Breast epithelium (tissue), 4 donors: ENCODE data around the gene CPSF4L. TPM values are rescaled to one million over a fixed set of nuclear protein-coding genes. Genes with fewer than 3 reads are reported as not detected.

ENCODE experiments used
- DNase-seq, 2 donors: peaks; one replicate each; pipeline ENCODE4 v3.0.0-alpha.2; 2019; ENCODE audit warnings: low spot score in 2 of 2
- H3K27ac ChIP-seq, 2 donors: fragments of 200-600 bp; sonication (generic) in 1 of 2; one replicate each; pipeline ENCODE4 v1.5.1; 2016 to 2019; ENCODE audit warnings: mild to moderate bottlenecking in 1 of 2
- H3K27me3 ChIP-seq, 2 donors: fragments of 200-600 bp; sonication (generic) in 1 of 2; one replicate each; pipeline versions ENCODE4 v1.5.1 to v1.6.0; 2017 to 2019; ENCODE audit warnings: control low read depth in 1 of 2, mild to moderate bottlenecking in 1 of 2
- H3K36me3 ChIP-seq: fragments of 200-600 bp; one replicate; pipeline ENCODE4 v1.5.1; 2019
- H3K4me1 ChIP-seq, 2 donors: fragments of 200-600 bp; sonication (generic); one replicate each; pipeline ENCODE4 v1.5.1; 2016 to 2019; ENCODE audit warnings: control low read depth in 1 of 2
- H3K4me3 ChIP-seq, 3 donors: fragments of 200-600 bp; sonication (generic); 1 replicate in 2 of 3; 2 replicates in 1 of 3; pipeline ENCODE4 v1.5.1; 2016 to 2019; ENCODE audit warnings: mild to moderate bottlenecking in 3 of 3, moderate library complexity in 2 of 3
- H3K9me3 ChIP-seq, 2 donors: fragments of 200-600 bp; sonication (generic) in 1 of 2; one replicate each; pipeline ENCODE4 v1.5.1; 2016 to 2019; ENCODE audit warnings: control low read depth in 1 of 2
- POLR2A ChIP-seq: fragments of 450-650 bp; IDR thresholded peaks from one replicate; pipeline ENCODE4 v1.6.1; 2016; ENCODE audit warnings: antibody characterized with exemption, mild to moderate bottlenecking, moderate library complexity
- POLR2AphosphoS5 ChIP-seq, 3 donors: sonication (generic); formaldehyde crosslinking; IDR thresholded peaks; one replicate each; pipeline ENCODE4 v1.6.1; 2017; ENCODE audit warnings: antibody characterized with exemption in 3 of 3
- intact Hi-C: fragments of 100-400 bp; cut with DNase I; formaldehyde crosslinking; loops from one replicate; pipeline ENCODE4 v1.15.1; 2023; ENCODE audit warnings: low total_unique reads
- total RNA-seq, 3 donors: library from RNA; depleted of rRNA; stranded (reverse); fragments of >200 nt; gene quantifications; one replicate each; pipeline ENCODE4 v1.1.0, GENCODE V29; 2016
- TF ChIP-seq, protein P1 (sequence below), 3 donors: fragments of 450-650 bp; IDR thresholded peaks; one replicate each; pipeline ENCODE4 v1.5.1; 2016 to 2017; ENCODE audit warnings: antibody characterized with exemption in 3 of 3, mild to moderate bottlenecking in 3 of 3, moderate library complexity in 3 of 3

Gene CPSF4L
- total RNA-seq, 3 donors from 2014 or later: 0.29 TPM; not detected in 2

DNA sequence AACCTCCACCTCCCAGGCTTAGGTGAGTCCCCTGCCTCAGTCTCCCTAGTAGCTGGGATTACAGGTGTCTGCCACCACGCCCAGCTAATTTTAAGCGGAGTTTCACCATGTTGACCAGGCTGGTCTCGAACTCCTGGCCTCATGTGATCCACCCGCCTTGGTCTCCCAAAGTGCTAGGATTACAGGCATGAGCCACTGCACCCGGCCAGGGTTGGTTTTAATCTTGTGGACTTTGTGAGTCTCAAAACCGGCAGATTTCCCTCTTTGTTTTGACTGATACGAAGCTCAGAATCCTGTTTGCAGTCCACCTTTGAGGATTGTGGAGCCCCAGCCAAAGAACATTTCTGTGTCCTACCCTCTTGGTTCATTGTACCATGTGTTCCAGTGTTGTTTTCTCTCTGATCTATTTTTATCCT, 16.4 kb upstream of the CPSF4L start:
- peaks cover 8 to 10% of the 10 kb centered on the region in 2 donors for H3K4me1 ChIP-seq
- no peak overlapping the region for H3K4me3 ChIP-seq
- no peak for DNase-seq
- H3K27me3 ChIP-seq: no peaks in the 10 kb centered on the region
- H3K9me3 ChIP-seq: no peaks in the 10 kb centered on the region
- peak overlapping the region; percentile 78 to 88 for H3K27ac ChIP-seq
- no peaks in the 10 kb centered on the region for H3K36me3 ChIP-seq
- intact Hi-C loops: no loop called here
- TF ChIP-seq POLR2A: no peak
- no peak for TF ChIP-seq POLR2AphosphoS5 (IDR thresholded peaks at IDR 0.05)
- TF ChIP-seq, protein P1, sequence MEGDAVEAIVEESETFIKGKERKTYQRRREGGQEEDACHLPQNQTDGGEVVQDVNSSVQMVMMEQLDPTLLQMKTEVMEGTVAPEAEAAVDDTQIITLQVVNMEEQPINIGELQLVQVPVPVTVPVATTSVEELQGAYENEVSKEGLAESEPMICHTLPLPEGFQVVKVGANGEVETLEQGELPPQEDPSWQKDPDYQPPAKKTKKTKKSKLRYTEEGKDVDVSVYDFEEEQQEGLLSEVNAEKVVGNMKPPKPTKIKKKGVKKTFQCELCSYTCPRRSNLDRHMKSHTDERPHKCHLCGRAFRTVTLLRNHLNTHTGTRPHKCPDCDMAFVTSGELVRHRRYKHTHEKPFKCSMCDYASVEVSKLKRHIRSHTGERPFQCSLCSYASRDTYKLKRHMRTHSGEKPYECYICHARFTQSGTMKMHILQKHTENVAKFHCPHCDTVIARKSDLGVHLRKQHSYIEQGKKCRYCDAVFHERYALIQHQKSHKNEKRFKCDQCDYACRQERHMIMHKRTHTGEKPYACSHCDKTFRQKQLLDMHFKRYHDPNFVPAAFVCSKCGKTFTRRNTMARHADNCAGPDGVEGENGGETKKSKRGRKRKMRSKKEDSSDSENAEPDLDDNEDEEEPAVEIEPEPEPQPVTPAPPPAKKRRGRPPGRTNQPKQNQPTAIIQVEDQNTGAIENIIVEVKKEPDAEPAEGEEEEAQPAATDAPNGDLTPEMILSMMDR (IDR thresholded peaks at IDR 0.05): no peak

DNA sequence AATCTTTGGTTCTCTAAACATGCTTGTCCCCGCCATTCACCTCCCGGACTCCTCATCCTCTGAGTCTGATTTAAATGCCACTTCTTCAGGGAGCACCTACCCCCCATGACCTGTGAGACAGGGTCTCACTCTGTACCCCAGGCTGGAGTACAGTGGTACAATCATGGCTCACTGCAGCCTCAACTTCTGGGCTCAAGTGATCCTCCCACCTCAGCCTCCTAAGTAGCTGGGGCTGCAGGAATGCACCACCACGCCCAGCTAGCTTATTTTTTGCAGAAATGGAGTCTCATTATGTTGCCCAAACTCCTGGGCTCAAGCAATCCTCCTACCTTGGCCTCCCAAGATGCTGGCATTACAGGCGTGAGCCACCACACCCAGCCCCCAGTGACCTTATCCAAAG, 12.8 kb upstream of the CPSF4L start:
- Histone ChIP-seq H3K36me3 (no peaks in the 10 kb centered on the region), H3K4me3 (no peak overlapping the region)
- intact Hi-C loops: no loop called here

DNA sequence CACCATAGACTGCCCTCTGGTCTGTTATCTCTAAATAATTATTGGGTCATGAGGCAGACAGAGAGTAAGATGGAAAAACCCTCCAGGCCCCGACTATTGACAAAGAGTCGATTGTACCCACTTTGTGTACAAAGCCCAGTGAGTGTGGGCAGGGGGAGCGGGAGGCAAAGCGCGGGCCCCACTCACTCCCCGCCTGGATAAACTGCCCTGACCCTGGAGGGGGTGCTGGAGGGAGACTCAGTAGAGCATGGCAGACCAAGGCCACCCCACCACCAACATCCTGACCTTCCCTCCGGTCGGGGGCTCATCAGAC, 11.2 kb upstream of the CPSF4L start:
- H3K36me3 ChIP-seq: no peaks in the 10 kb centered on the region
- H3K4me3 ChIP-seq: no peak overlapping the region
- H3K4me1 ChIP-seq: peaks cover 0 to 6% of the 10 kb centered on the region in 2 donors
- no peak for DNase-seq
- H3K27ac ChIP-seq: no peak overlapping the region
- H3K27me3 ChIP-seq: no peaks in the 10 kb centered on the region
- H3K9me3 ChIP-seq: no peaks in the 10 kb centered on the region
- intact Hi-C loops: no loop called here
- TF ChIP-seq POLR2A: no peak
- TF ChIP-seq POLR2AphosphoS5 (IDR thresholded peaks at IDR 0.05): no peak
- TF ChIP-seq, protein P1 (IDR thresholded peaks at IDR 0.05): no peak

More for the DNA sequence above, 12.8 kb upstream of the CPSF4L start:
- no peak for DNase-seq
- Histone ChIP-seq H3K9me3 (no peaks in the 10 kb centered on the region), H3K27ac (no peak overlapping the region), H3K4me1 (peaks cover 8 to 10% of the 10 kb centered on the region in 2 donors), H3K27me3 (no peaks in the 10 kb centered on the region)
- TF ChIP-seq, protein P1 (IDR thresholded peaks at IDR 0.05): no peak
- no peak for TF ChIP-seq POLR2A
- TF ChIP-seq POLR2AphosphoS5 (IDR thresholded peaks at IDR 0.05): no peak

DNA sequence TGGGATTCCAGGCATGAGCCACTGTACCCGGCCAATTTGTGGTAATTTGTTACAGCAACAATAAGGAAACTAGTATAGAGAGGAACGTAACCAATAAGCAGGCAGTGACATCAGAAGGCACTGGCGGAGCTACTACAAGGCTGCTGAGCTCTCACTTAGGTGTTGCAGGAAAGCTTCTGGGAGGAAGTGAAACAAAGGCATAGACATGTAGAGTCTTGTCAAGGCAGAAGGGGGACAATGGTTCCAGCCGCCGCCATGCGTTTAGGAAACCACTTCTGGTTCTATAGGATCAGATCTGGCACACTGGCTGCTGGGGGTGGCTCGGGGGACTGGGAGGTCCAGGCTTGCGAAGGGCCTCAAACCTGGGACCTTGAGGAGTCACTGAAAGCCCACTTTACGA, 9.4 kb upstream of the CPSF4L start:
- no peaks in the 10 kb centered on the region for H3K4me1 ChIP-seq
- no peaks in the 10 kb centered on the region for H3K27me3 ChIP-seq
- H3K9me3 ChIP-seq: no peaks in the 10 kb centered on the region

DNA sequence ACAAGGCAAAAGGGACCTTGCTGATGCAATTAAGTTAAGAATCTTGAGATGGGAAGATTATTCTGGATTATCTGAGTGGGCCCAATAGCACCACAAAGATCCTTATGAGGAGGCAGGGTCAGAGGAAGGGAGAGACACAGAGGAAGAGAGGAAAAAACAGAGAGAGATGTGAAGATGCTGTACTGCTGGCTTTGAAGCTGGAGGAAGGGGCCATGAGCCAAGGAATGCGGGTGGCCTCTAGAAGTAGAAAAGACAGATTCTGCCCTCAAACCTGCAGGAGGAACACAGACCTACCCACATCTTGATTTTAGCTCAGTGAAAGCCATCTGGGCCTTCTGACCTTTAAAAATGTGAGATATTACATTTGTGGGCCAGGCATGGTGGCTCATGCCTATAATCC, 8.1 kb upstream of the CPSF4L start:
- DNase-seq: no peak
- Histone ChIP-seq H3K27ac (no peak overlapping the region), H3K4me1 (no peaks in the 10 kb centered on the region), H3K4me3 (no peak overlapping the region), H3K9me3 (no peaks in the 10 kb centered on the region), H3K36me3 (no peaks in the 10 kb centered on the region), H3K27me3 (no peaks in the 10 kb centered on the region)
- TF ChIP-seq POLR2AphosphoS5 (IDR thresholded peaks at IDR 0.05) (no peak), POLR2A (no peak)
- intact Hi-C loops: no loop called here

More for the DNA sequence above, 9.4 kb upstream of the CPSF4L start:
- Histone ChIP-seq H3K4me3 (no peak overlapping the region), H3K36me3 (no peaks in the 10 kb centered on the region), H3K27ac (no peak overlapping the region)
- intact Hi-C loops: no loop called here
- TF ChIP-seq, protein P1 (IDR thresholded peaks at IDR 0.05): no peak
- TF ChIP-seq POLR2AphosphoS5 (IDR thresholded peaks at IDR 0.05) (no peak), POLR2A (no peak)
- no peak for DNase-seq

DNA sequence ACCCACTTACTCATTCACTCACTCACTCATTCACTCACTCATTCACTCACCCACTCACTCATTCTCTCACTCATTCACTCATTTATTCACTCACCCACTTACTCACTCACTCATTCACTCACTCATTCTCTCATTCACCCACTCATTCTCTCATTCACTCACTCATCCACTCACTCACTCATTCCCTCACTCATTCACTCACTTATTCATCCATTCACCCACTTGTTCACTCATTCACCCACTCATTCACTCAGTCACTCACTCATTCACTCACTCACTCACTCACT, 7.6 kb upstream of the CPSF4L start:
- Histone ChIP-seq H3K36me3 (no peaks in the 10 kb centered on the region), H3K4me1 (no peaks in the 10 kb centered on the region), H3K4me3 (no peak overlapping the region), H3K27ac (no peak overlapping the region), H3K27me3 (no peaks in the 10 kb centered on the region), H3K9me3 (no peaks in the 10 kb centered on the region)
- no peak for DNase-seq
- TF ChIP-seq POLR2AphosphoS5 (IDR thresholded peaks at IDR 0.05) (no peak), POLR2A (no peak)
- TF ChIP-seq, protein P1 (IDR thresholded peaks at IDR 0.05): no peak
- intact Hi-C loops: no loop called here
